Tibial nerve (tissue), 4 donors: ENCODE measurements around the gene TMEM247. TPM values are rescaled to one million over a fixed set of nuclear protein-coding genes. Genes with fewer than 3 reads are reported as not detected.
"Not testable (repeated sequence)": the region's sequence is repeated elsewhere in the genome, so short reads cannot be mapped to it uniquely, and the experiment has no call there.

ENCODE experiments used
- DNase-seq, 2 donors: peaks; one replicate each; pipeline ENCODE4 v3.0.0-alpha.2; 2019; ENCODE audit warnings: low spot score in 2 of 2
- H3K27ac ChIP-seq, 4 donors: fragments of 200-600 bp; sonication (generic) in 3 of 4; one replicate each; pipeline ENCODE4 v1.5.1; 2017 to 2019; ENCODE audit warnings: mild to moderate bottlenecking in 1 of 4
- H3K27me3 ChIP-seq, 2 donors: fragments of 200-600 bp; sonication (generic) in 1 of 2; one replicate each; pipeline versions ENCODE4 v1.5.1 to v1.6.0; 2017 to 2019
- H3K36me3 ChIP-seq, 3 donors: fragments of 200-600 bp; sonication (generic); one replicate each; pipeline ENCODE4 v1.5.1; 2018 to 2019
- H3K4me1 ChIP-seq, 4 donors: fragments of 200-600 bp; sonication (generic) in 3 of 4; one replicate each; pipeline ENCODE4 v1.5.1; 2017 to 2019
- H3K4me3 ChIP-seq, 4 donors: fragments of 200-600 bp; sonication (generic) in 3 of 4; one replicate each; pipeline ENCODE4 v1.5.1; 2017 to 2019; ENCODE audit warnings: mild to moderate bottlenecking in 1 of 4, moderate library complexity in 1 of 4
- H3K9me3 ChIP-seq, 4 donors: fragments of 200-600 bp; sonication (generic) in 3 of 4; one replicate each; pipeline ENCODE4 v1.5.1; 2017 to 2019
- CTCF ChIP-seq, 5 experiments: fragments of 200-600 bp in 3 of 5; fragments of 450-650 bp in 2 of 5; sonication (generic) in 3 of 5; IDR thresholded peaks; one replicate each; pipeline ENCODE4 v1.5.1; 2016 to 2019; ENCODE audit warnings: antibody characterized with exemption in 5 of 5, mild to moderate bottlenecking in 3 of 5, moderate library complexity in 2 of 5
- EP300 ChIP-seq, 2 donors: sonication (generic); formaldehyde crosslinking; IDR thresholded peaks; one replicate each; pipeline ENCODE4 v1.6.1; 2017; ENCODE audit warnings: antibody characterized with exemption in 2 of 2, mild to moderate bottlenecking in 1 of 2
- POLR2A ChIP-seq, 2 donors: fragments of 450-650 bp; IDR thresholded peaks; one replicate each; pipeline ENCODE4 v1.6.1; 2017; ENCODE audit warnings: antibody characterized with exemption in 2 of 2, mild to moderate bottlenecking in 2 of 2, moderate library complexity in 2 of 2
- WGBS, 2 donors: methylation state at CpG; one replicate each; pipeline ENCODE4 v1.1.5; 2018; 5-methylcytosine and 5-hydroxymethylcytosine counted together
- total RNA-seq, 4 donors: library from RNA; depleted of rRNA; stranded (reverse); fragments of >200 nt; gene quantifications; one replicate each; pipeline ENCODE4 v1.1.0, GENCODE V29; 2016

The TMEM247 gene
- total RNA-seq, 4 donors from 2014 or later: not detected

- TF ChIP-seq CTCF (IDR thresholded peaks at IDR 0.05) (no peak), EP300 (IDR thresholded peaks at IDR 0.05) (peak in 1 of 2 donors; percentile 38)
- H3K36me3 ChIP-seq: no peaks in the 10 kb centered on the region
- DNase-seq: no peak
- H3K4me1 ChIP-seq: no peaks in the 10 kb centered on the region
- H3K9me3 ChIP-seq: no peaks in the 10 kb centered on the region
- H3K27me3 ChIP-seq: no peaks in the 10 kb centered on the region
- no peak overlapping the region for H3K4me3 ChIP-seq
- peak overlapping the region in 1 of 4 donors; percentile 36 for H3K27ac ChIP-seq
- 77 to 82% methylated on average over 7 of the region's 7 CpGs for WGBS, 2 donors
These were observed 9.2 kb upstream of the TMEM247 start for GRCh38 chr2:46470114-46470628.

GRCh38 chr2:46471019-46471583 is 8.3 kb upstream of the TMEM247 start:
- no peak for TF ChIP-seq EP300 (IDR thresholded peaks at IDR 0.05)
- no peak for TF ChIP-seq CTCF (IDR thresholded peaks at IDR 0.05)
- no peak for TF ChIP-seq POLR2A (IDR thresholded peaks at IDR 0.05)
- 89 to 90% methylated on average over 5 of the region's 5 CpGs for WGBS, 2 donors
- Histone ChIP-seq H3K9me3 (no peaks in the 10 kb centered on the region), H3K36me3 (no peaks in the 10 kb centered on the region), H3K4me1 (no peaks in the 10 kb centered on the region), H3K27me3 (no peaks in the 10 kb centered on the region), H3K27ac (peak overlapping the region in 1 of 4 donors; percentile 36), H3K4me3 (no peak overlapping the region)
- DNase-seq: no peak

DNA sequence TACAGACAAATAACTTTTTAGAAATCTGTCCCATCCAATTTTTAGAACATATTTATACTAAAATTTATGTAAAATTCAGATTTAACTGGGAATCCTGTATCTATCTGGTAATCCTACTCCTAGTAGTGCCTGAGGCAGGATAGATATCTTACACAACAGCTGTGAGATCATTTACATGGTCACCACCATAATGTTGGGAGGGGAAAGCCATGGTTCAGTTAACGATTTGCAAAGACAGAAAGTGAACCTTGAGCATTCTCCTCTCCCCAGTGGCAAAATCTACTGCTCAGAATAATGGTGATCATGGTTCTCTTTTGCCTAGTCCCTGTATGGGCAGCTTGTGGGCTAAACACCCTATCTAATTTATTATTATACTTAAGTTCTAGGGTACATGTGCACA is 7.7 kb upstream of the TMEM247 start:
- no peak overlapping the region for H3K4me3 ChIP-seq
- H3K36me3 ChIP-seq: no peaks in the 10 kb centered on the region
- DNase-seq: no peak
- TF ChIP-seq POLR2A (IDR thresholded peaks at IDR 0.05): no peak
- TF ChIP-seq EP300 (IDR thresholded peaks at IDR 0.05): no peak
- no peak for TF ChIP-seq CTCF (IDR thresholded peaks at IDR 0.05)
- H3K27ac ChIP-seq: no peak overlapping the region
- H3K9me3 ChIP-seq: no peaks in the 10 kb centered on the region
- H3K27me3 ChIP-seq: no peaks in the 10 kb centered on the region
- 79 to 83% methylated on average over 1 of the region's 1 CpG for WGBS, 2 donors
- H3K4me1 ChIP-seq: no peaks in the 10 kb centered on the region

DNA sequence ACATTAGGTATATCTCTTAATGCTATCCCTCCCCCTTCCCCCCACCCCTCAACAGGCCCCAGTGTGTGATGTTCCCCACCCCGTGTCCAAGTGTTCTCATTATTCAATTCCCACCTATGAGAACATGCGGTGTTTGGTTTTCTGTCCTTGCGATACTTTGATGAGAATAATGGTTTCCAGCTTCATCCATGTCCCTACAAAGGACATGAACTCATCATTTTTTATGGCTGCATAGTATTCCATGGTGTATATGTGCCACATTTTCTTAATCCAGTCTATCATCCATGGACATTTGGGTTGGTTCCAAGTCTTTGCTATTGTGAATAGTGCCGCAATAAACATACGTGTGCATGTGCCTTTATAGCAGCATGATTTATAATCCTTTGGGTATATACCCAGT is 7.2 kb upstream of the TMEM247 start:
- DNase-seq, H3K4me1 ChIP-seq, H3K4me3 ChIP-seq, H3K36me3 ChIP-seq, H3K9me3 ChIP-seq, H3K27me3 ChIP-seq, H3K27ac ChIP-seq: not testable (repeated sequence)
- 97 to 99% methylated on average over 5 of the region's 5 CpGs for WGBS, 2 donors

DNA sequence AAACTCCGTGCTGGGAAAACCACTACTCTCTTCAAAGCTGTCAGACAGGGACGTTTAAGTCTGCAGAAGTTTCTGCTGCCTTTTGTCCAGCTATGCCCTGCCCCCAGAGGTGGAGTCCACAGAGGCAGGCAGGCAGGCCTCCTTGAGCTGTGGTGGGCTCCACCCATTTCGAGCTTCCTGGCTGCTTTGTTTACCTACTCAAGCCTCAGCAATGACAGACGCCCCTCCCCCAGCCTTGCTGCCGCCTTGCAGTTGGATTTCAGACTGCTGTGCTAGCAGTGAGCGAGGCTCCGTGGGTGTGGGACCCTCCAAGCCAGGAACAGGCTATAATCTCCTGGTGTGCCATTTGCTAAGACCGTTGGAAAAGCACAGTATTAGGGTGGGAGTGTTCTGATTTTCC is 1.9 kb upstream of the TMEM247 start:
- not testable (repeated sequence) for H3K27ac ChIP-seq, H3K4me3 ChIP-seq, H3K27me3 ChIP-seq, H3K36me3 ChIP-seq, H3K9me3 ChIP-seq, H3K4me1 ChIP-seq, DNase-seq
- 79 to 82% methylated on average over 8 of the region's 8 CpGs for WGBS, 2 donors

DNA sequence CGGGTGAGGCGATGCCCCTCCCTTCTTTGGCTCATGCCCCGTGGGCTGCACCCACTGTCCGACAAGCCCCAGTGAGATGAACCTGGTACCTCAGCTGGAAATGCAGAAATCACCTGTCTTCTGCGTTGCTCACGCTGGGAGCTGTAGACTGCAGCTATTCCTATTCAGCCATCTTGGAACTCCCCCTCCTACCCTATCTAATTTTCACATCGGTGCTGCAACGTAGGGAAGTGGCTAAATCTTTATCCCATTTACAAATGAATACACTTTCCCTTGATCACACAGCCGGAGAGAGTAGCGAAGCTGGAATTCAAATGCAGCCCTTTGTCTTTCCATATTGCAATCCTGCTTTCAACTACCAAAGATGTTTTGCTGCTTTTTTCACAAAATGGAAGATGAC is 1.4 kb upstream of the TMEM247 start:
- H3K9me3 ChIP-seq: no peaks in the 10 kb centered on the region
- H3K36me3 ChIP-seq: no peaks in the 10 kb centered on the region
- H3K4me1 ChIP-seq: no peaks in the 10 kb centered on the region
- no peak for DNase-seq
- H3K27me3 ChIP-seq: no peaks in the 10 kb centered on the region
- TF ChIP-seq CTCF (IDR thresholded peaks at IDR 0.05): no peak
- no peak for TF ChIP-seq EP300 (IDR thresholded peaks at IDR 0.05)
- no peak for TF ChIP-seq POLR2A (IDR thresholded peaks at IDR 0.05)
- H3K4me3 ChIP-seq: no peak overlapping the region
- H3K27ac ChIP-seq: no peak overlapping the region
- WGBS, 2 donors: 87 to 90% methylated on average over 10 of the region's 10 CpGs
